Measurements from ENCODE around the gene PCYOX1L. TPM values are rescaled to one million over a fixed set of nuclear protein-coding genes. Genes with fewer than 3 reads are reported as not detected.

The PCYOX1L gene
- total RNA-seq, 1 experiment from 2014 or later: 7.0 TPM

DNA sequence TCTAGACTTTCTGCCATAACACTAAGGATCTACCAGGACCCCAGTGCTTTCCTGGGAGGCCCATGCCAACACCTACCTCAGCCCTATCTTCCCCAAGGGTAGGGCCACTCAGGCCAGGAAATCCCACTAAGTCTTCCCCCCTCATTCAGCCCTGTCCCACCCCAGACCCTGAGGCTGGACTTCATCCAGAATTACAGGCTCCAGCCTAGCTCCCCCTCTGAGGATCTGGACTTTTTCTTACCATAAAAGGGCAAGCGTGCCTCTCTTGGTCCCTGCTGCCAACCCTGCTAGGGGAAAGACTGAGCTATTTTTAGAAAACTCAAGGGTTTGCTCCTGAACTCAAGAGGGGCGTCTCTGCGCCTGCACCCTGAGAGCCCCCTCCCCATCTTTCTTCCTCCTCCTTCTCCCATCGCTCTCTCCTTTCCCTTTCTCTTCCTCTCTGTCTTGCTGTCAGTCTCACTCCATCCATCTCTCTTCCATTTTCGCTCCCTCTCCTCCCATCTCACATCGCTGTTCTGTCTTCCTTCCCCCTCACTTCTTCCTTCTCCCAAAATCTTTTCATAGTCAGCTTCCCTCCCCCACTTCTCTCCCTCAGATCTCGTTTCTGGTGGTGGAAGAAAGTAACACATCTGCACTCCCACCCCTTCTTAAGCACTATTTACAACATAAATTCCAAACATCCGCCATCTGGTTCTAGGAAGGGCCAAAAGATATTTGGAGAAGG lies 59.3 kb downstream of the PCYOX1L start:
- CTCF ChIA-PET: no interaction called here
- BruUV-seq (replicated peaks): no TSS peak
- intact Hi-C loops (cut with micrococcal nuclease; ENCODE audit: unreplicated experiment) (no loop called here), in situ Hi-C loops (cut with HindIII; ENCODE audit: low pct_unique_long_range_greater_than_20kb, low sequenced_read_pairs) (no loop called here)
- POLR2A ChIA-PET: no interaction called here
- DNase-seq (ENCODE audit: low read depth, low spot score) (no peak), ATAC-seq (no peak)
- no peak overlapping the region for H3K4me3 ChIP-seq (ENCODE audit: low read depth in 2 of 2, low read length in 2 of 2)
- no peak overlapping the region for H3K27ac ChIP-seq (ENCODE audit: low read length)
- H3K9me3 ChIP-seq (ENCODE audit: control insufficient read depth, insufficient read depth, low read depth, low read length): no peaks in the 10 kb centered on the region
- no peaks in the 10 kb centered on the region for H3K4me1 ChIP-seq (ENCODE audit: control insufficient read depth, insufficient read depth, low read length)
- H3K36me3 ChIP-seq (ENCODE audit: control insufficient read depth, insufficient read depth, low read length): no peaks in the 10 kb centered on the region
- no peaks in the 10 kb centered on the region for H3K27me3 ChIP-seq (ENCODE audit: control insufficient read depth, insufficient read depth, low read length)
- TF ChIP-seq SIN3A (IDR thresholded peaks at IDR 0.05; ENCODE audit: borderline replicate concordance, insufficient read depth, low read depth, low read length) (no peak), POLR2AphosphoS5 (IDR thresholded peaks at IDR 0.05; ENCODE audit: low read depth, low read length) (no peak), TCF7L2 (IDR thresholded peaks at IDR 0.05; ENCODE audit: low read depth, low read length) (no peak)
- TF ChIP-seq, protein P1, sequence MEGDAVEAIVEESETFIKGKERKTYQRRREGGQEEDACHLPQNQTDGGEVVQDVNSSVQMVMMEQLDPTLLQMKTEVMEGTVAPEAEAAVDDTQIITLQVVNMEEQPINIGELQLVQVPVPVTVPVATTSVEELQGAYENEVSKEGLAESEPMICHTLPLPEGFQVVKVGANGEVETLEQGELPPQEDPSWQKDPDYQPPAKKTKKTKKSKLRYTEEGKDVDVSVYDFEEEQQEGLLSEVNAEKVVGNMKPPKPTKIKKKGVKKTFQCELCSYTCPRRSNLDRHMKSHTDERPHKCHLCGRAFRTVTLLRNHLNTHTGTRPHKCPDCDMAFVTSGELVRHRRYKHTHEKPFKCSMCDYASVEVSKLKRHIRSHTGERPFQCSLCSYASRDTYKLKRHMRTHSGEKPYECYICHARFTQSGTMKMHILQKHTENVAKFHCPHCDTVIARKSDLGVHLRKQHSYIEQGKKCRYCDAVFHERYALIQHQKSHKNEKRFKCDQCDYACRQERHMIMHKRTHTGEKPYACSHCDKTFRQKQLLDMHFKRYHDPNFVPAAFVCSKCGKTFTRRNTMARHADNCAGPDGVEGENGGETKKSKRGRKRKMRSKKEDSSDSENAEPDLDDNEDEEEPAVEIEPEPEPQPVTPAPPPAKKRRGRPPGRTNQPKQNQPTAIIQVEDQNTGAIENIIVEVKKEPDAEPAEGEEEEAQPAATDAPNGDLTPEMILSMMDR (IDR thresholded peaks at IDR 0.05): no peak
- TF ChIP-seq, protein P2, sequence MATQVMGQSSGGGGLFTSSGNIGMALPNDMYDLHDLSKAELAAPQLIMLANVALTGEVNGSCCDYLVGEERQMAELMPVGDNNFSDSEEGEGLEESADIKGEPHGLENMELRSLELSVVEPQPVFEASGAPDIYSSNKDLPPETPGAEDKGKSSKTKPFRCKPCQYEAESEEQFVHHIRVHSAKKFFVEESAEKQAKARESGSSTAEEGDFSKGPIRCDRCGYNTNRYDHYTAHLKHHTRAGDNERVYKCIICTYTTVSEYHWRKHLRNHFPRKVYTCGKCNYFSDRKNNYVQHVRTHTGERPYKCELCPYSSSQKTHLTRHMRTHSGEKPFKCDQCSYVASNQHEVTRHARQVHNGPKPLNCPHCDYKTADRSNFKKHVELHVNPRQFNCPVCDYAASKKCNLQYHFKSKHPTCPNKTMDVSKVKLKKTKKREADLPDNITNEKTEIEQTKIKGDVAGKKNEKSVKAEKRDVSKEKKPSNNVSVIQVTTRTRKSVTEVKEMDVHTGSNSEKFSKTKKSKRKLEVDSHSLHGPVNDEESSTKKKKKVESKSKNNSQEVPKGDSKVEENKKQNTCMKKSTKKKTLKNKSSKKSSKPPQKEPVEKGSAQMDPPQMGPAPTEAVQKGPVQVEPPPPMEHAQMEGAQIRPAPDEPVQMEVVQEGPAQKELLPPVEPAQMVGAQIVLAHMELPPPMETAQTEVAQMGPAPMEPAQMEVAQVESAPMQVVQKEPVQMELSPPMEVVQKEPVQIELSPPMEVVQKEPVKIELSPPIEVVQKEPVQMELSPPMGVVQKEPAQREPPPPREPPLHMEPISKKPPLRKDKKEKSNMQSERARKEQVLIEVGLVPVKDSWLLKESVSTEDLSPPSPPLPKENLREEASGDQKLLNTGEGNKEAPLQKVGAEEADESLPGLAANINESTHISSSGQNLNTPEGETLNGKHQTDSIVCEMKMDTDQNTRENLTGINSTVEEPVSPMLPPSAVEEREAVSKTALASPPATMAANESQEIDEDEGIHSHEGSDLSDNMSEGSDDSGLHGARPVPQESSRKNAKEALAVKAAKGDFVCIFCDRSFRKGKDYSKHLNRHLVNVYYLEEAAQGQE (IDR thresholded peaks at IDR 0.05; ENCODE audit: insufficient read depth in 1 of 2, low read depth in 2 of 2, low read length in 1 of 2): no peak

DNA sequence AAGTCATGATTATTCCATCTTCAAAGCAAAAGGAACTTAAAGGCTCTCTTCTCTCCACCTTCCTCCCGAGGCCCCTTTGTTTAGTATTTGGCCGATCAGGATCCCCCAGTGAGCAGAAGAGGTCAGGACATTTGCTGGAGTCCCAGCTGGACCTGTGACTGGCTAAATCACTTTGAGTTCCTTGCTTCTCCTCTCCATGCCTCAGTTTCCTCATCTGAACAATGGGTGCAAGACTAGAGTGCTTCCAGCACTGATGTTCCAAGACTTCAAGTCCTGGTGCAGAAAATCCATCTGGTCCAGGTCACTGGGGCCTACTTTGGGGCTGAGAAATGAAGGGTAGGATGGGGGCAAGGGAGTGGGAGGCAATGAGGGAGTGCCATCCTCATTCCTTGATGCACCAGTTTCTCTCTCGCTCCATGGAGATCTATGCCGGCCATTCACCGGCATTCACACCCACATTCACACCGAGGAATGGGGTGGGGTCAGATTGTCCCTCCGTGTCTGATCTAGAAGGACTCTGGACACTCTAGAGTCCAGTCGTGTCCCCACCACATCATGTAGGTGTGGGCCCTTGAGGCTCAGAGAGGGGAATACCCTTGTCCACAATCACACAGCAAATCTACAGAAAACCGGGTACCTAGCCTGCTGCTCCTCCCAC lies 60.0 kb downstream of the PCYOX1L start:
- ATAC-seq (no peak), DNase-seq (ENCODE audit: low read depth, low spot score) (no peak)
- H3K36me3 ChIP-seq (ENCODE audit: control insufficient read depth, insufficient read depth, low read length): no peaks in the 10 kb centered on the region
- ChIA-PET CTCF (no interaction called here), POLR2A (interaction anchor here (0.6 kb wide), 1 partner anchor 12 kb away, joined by 10 read pairs; no protein-coding TSS in a partner anchor)
- peaks cover 3% of the 10 kb centered on the region; the same call in 1 of the 2 replicates for H3K4me1 ChIP-seq (ENCODE audit: control insufficient read depth, insufficient read depth, low read length)
- intact Hi-C loops (cut with micrococcal nuclease; ENCODE audit: unreplicated experiment): no loop called here
- no peak overlapping the region for H3K27ac ChIP-seq (ENCODE audit: low read length)
- no peaks in the 10 kb centered on the region for H3K9me3 ChIP-seq (ENCODE audit: control insufficient read depth, insufficient read depth, low read depth, low read length)
- in situ Hi-C loops (cut with HindIII; ENCODE audit: low pct_unique_long_range_greater_than_20kb, low sequenced_read_pairs): no loop called here
- BruUV-seq (replicated peaks): no TSS peak
- no peak overlapping the region for H3K4me3 ChIP-seq (ENCODE audit: low read depth in 2 of 2, low read length in 2 of 2)
- H3K27me3 ChIP-seq (ENCODE audit: control insufficient read depth, insufficient read depth, low read length): no peaks in the 10 kb centered on the region
- TF ChIP-seq, protein P2 (IDR thresholded peaks at IDR 0.05; ENCODE audit: insufficient read depth in 1 of 2, low read depth in 2 of 2, low read length in 1 of 2): no peak
- no peak for TF ChIP-seq SIN3A (IDR thresholded peaks at IDR 0.05; ENCODE audit: borderline replicate concordance, insufficient read depth, low read depth, low read length)
- no peak for TF ChIP-seq TCF7L2 (IDR thresholded peaks at IDR 0.05; ENCODE audit: low read depth, low read length)
- TF ChIP-seq, protein P1 (IDR thresholded peaks at IDR 0.05): no peak
- no peak for TF ChIP-seq POLR2AphosphoS5 (IDR thresholded peaks at IDR 0.05; ENCODE audit: low read depth, low read length)
